HEK293 (cell line): ENCODE measurements around the gene PDZRN4.

ENCODE experiments used
- CTCF ChIA-PET: fragments of 350-600 bp; formaldehyde crosslinking; extraction: SDS; loops from one replicate; lab custom pipeline; 2021; ENCODE audit warnings: antibody characterized with exemption; lab: Yijun Ruan, JAX
- POLR2A ChIA-PET: fragments of 300-600 bp; formaldehyde crosslinking; extraction: SDS; loops from one replicate; lab custom pipeline; 2020; ENCODE audit warnings: antibody characterized with exemption, inconsistent platforms; lab: Yijun Ruan, JAX
- H3K27ac ChIP-seq: fragments of 200-500 bp; sonication (Bioruptor generic); 2 replicates; pipeline ENCODE4 v1.5.1; 2014; ENCODE audit warnings: low read depth, low read length, control low read depth, inconsistent platforms; ENCODE audit errors: extremely low read depth
- H3K36me3 ChIP-seq, 2 experiments: fragments of 200-500 bp in 1 of 2; sonication (Bioruptor generic) in 1 of 2; 1 replicate in 1 of 2; 2 replicates in 1 of 2; pipeline ENCODE4 v1.5.1; 2014 to 2017; ENCODE audit warnings: inconsistent platforms in 2 of 2, low read length in 2 of 2; ENCODE audit not compliant: control insufficient read depth in 2 of 2, insufficient read depth in 1 of 2
- H3K4me1 ChIP-seq: fragments of 200-500 bp; sonication (Bioruptor generic); 2 replicates; pipeline ENCODE4 v1.5.1; 2014; ENCODE audit warnings: mild to moderate bottlenecking, low read length, inconsistent platforms; ENCODE audit not compliant: control insufficient read depth, insufficient read depth
- H3K4me3 ChIP-seq: 2 replicates; pipeline ENCODE4 v1.5.1; 2011; ENCODE audit warnings: low read depth, mild to moderate bottlenecking, control low read depth, low read length, moderate library complexity
- H3K9me3 ChIP-seq: fragments of 200-500 bp; sonication (Bioruptor generic); 2 replicates; pipeline ENCODE4 v1.5.1; 2014; ENCODE audit warnings: low read depth, low read length, inconsistent platforms; ENCODE audit not compliant: control insufficient read depth, insufficient read depth
- GFI1B ChIP-seq: fragments of 450-650 bp; formaldehyde crosslinking; IDR thresholded peaks from 2 replicates; pipeline ENCODE4 v1.5.1; 2016; ENCODE audit warnings: missing biosample characterization, missing genetic modification characterization
- OVOL3 ChIP-seq: fragments of 450-650 bp; formaldehyde crosslinking; IDR thresholded peaks from 2 replicates; pipeline ENCODE4 v1.5.1; 2016; ENCODE audit warnings: missing biosample characterization, missing genetic modification characterization
- RBAK ChIP-seq: fragments of 450-650 bp; formaldehyde crosslinking; IDR thresholded peaks from 2 replicates; pipeline ENCODE4 v1.5.1; 2016; ENCODE audit warnings: missing biosample characterization, missing genetic modification characterization
- SCRT2 ChIP-seq: fragments of 450-650 bp; formaldehyde crosslinking; IDR thresholded peaks from 2 replicates; pipeline ENCODE4 v1.5.1; 2016; ENCODE audit warnings: missing biosample characterization, missing genetic modification characterization
- SP3 ChIP-seq: fragments of 450-650 bp; formaldehyde crosslinking; IDR thresholded peaks from 2 replicates; pipeline ENCODE4 v1.5.1; 2016; ENCODE audit warnings: missing biosample characterization, missing genetic modification characterization
- TRIM28 ChIP-seq: IDR thresholded peaks from 2 replicates; pipeline ENCODE4 v1.6.1; 2011; ENCODE audit warnings: low read length, control low read depth, borderline replicate concordance
- ZNF391 ChIP-seq: fragments of 450-650 bp; formaldehyde crosslinking; IDR thresholded peaks from 2 replicates; pipeline ENCODE4 v1.5.1; 2016; ENCODE audit warnings: low read depth, missing biosample characterization, missing genetic modification characterization, borderline replicate concordance
- ZNF654 ChIP-seq: fragments of 450-650 bp; formaldehyde crosslinking; IDR thresholded peaks from 2 replicates; pipeline ENCODE4 v1.5.1; 2016; ENCODE audit warnings: low read depth, missing biosample characterization, missing genetic modification characterization
- ZNF660 ChIP-seq: fragments of 450-650 bp; IDR thresholded peaks from 2 replicates; pipeline ENCODE4 v1.5.1; 2018; ENCODE audit warnings: missing biosample characterization, mild to moderate bottlenecking, missing genetic modification characterization
- ZNF776 ChIP-seq: fragments of 450-650 bp; formaldehyde crosslinking; IDR thresholded peaks from 2 replicates; pipeline ENCODE4 v1.5.0; 2017; ENCODE audit warnings: missing biosample characterization, missing genetic modification characterization, borderline replicate concordance
- ZNF777 ChIP-seq: fragments of 450-650 bp; formaldehyde crosslinking; IDR thresholded peaks from 2 replicates; pipeline ENCODE4 v1.5.1; 2017; ENCODE audit warnings: missing biosample characterization, missing genetic modification characterization, borderline replicate concordance
- ZNF830 ChIP-seq: fragments of 450-650 bp; IDR thresholded peaks from 2 replicates; pipeline ENCODE4 v1.5.0; 2018; ENCODE audit warnings: missing biosample characterization, missing genetic modification characterization, low read depth, mild to moderate bottlenecking, moderate library complexity
- TF ChIP-seq, protein P1 (sequence below): fragments of 450-650 bp; formaldehyde crosslinking; IDR thresholded peaks from 2 replicates; pipeline ENCODE4 v1.5.1; 2016; ENCODE audit warnings: missing biosample characterization, missing genetic modification characterization
- TF ChIP-seq, protein P2 (sequence below): fragments of 450-650 bp; formaldehyde crosslinking; IDR thresholded peaks from 2 replicates; pipeline ENCODE4 v1.5.1; 2016; ENCODE audit warnings: missing biosample characterization, missing genetic modification characterization
- TF ChIP-seq, protein P3 (sequence below): fragments of 450-650 bp; formaldehyde crosslinking; IDR thresholded peaks from 2 replicates; pipeline ENCODE4 v1.5.1; 2016; ENCODE audit warnings: missing biosample characterization, missing genetic modification characterization
- TF ChIP-seq, protein P4 (sequence below): fragments of 450-650 bp; formaldehyde crosslinking; IDR thresholded peaks from 2 replicates; pipeline ENCODE4 v1.5.1; 2016; ENCODE audit warnings: missing biosample characterization, missing genetic modification characterization, borderline replicate concordance
- TF ChIP-seq, protein P5 (sequence below): fragments of 450-650 bp; formaldehyde crosslinking; IDR thresholded peaks from 2 replicates; pipeline ENCODE4 v1.5.1; 2016; ENCODE audit warnings: missing biosample characterization, missing genetic modification characterization, borderline replicate concordance

PDZRN4 gene

DNA sequence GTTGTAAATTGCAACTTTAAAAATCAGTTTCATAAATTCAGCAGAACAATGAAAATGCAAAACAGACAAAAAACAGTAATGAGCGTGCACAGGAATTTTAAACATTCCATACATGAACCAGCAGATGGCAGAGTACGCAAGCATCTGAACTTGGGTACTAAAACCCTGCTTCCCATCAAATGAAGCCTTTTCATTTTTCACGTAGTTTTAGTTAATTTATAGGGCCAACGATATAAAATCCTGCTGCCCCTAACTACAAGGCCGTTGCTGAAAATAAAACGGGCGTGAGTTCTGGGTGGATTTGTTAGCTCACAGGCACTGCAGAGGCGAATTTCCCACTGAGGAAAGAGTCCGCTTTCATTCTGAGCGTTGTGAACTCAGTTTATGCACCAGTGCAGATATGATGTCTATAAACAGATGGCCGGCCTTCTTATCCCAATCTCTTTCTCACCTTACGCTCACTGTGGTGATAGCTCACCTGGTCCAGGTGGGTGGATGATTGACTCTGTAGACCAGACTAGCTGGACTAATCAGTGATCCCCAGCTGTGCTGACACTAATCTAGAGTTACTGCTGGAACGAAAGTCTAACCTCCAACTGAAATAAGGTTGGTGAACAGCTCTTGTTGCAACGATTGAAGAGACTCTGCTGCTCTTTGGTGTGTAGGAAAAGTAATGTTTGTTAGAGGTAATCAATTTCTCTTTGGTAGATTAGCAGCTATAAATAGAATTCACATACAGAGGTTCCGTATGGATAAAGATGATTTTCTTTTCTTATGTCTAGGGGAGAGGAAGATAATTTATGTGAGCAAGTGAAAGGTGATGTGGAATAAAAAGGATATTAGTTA, 89.2 kb downstream of the PDZRN4 start:
- POLR2A ChIA-PET = no interaction called here
- H3K4me1 ChIP-seq = no peaks in the 10 kb centered on the region
- no peaks in the 10 kb centered on the region for H3K9me3 ChIP-seq
- TF ChIP-seq ZNF777 (no peak), ZNF654 (tag by site-specific recombination) (peak; percentile 94), SCRT2 (tag by site-specific recombination) (no peak), SP3 (no peak), ZNF391 (tag by site-specific recombination) (no peak), ZNF830 (tag by site-specific recombination) (no peak), ZNF776 (tag by site-specific recombination) (no peak), TRIM28 (no peak), OVOL3 (tag by site-specific recombination) (no peak), RBAK (no peak), ZNF660 (peak; percentile 77; the same call in 1 of the 2 replicates), GFI1B (tag by site-specific recombination) (no peak)
- TF ChIP-seq, protein P1, sequence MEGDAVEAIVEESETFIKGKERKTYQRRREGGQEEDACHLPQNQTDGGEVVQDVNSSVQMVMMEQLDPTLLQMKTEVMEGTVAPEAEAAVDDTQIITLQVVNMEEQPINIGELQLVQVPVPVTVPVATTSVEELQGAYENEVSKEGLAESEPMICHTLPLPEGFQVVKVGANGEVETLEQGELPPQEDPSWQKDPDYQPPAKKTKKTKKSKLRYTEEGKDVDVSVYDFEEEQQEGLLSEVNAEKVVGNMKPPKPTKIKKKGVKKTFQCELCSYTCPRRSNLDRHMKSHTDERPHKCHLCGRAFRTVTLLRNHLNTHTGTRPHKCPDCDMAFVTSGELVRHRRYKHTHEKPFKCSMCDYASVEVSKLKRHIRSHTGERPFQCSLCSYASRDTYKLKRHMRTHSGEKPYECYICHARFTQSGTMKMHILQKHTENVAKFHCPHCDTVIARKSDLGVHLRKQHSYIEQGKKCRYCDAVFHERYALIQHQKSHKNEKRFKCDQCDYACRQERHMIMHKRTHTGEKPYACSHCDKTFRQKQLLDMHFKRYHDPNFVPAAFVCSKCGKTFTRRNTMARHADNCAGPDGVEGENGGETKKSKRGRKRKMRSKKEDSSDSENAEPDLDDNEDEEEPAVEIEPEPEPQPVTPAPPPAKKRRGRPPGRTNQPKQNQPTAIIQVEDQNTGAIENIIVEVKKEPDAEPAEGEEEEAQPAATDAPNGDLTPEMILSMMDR (tag by site-specific recombination) = peak; percentile 65; the same call in 1 of the 2 replicates
- TF ChIP-seq, protein P2, sequence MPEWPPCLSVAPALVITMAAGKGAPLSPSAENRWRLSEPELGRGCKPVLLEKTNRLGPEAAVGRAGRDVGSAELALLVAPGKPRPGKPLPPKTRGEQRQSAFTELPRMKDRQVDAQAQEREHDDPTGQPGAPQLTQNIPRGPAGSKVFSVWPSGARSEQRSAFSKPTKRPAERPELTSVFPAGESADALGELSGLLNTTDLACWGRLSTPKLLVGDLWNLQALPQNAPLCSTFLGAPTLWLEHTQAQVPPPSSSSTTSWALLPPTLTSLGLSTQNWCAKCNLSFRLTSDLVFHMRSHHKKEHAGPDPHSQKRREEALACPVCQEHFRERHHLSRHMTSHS = no peak
- TF ChIP-seq, protein P3, sequence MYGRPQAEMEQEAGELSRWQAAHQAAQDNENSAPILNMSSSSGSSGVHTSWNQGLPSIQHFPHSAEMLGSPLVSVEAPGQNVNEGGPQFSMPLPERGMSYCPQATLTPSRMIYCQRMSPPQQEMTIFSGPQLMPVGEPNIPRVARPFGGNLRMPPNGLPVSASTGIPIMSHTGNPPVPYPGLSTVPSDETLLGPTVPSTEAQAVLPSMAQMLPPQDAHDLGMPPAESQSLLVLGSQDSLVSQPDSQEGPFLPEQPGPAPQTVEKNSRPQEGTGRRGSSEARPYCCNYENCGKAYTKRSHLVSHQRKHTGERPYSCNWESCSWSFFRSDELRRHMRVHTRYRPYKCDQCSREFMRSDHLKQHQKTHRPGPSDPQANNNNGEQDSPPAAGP (tag by site-specific recombination) = no peak
- TF ChIP-seq, protein P4, sequence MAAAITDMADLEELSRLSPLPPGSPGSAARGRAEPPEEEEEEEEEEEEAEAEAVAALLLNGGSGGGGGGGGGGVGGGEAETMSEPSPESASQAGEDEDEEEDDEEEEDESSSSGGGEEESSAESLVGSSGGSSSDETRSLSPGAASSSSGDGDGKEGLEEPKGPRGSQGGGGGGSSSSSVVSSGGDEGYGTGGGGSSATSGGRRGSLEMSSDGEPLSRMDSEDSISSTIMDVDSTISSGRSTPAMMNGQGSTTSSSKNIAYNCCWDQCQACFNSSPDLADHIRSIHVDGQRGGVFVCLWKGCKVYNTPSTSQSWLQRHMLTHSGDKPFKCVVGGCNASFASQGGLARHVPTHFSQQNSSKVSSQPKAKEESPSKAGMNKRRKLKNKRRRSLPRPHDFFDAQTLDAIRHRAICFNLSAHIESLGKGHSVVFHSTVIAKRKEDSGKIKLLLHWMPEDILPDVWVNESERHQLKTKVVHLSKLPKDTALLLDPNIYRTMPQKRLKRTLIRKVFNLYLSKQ = no peak
- TF ChIP-seq, protein P5, sequence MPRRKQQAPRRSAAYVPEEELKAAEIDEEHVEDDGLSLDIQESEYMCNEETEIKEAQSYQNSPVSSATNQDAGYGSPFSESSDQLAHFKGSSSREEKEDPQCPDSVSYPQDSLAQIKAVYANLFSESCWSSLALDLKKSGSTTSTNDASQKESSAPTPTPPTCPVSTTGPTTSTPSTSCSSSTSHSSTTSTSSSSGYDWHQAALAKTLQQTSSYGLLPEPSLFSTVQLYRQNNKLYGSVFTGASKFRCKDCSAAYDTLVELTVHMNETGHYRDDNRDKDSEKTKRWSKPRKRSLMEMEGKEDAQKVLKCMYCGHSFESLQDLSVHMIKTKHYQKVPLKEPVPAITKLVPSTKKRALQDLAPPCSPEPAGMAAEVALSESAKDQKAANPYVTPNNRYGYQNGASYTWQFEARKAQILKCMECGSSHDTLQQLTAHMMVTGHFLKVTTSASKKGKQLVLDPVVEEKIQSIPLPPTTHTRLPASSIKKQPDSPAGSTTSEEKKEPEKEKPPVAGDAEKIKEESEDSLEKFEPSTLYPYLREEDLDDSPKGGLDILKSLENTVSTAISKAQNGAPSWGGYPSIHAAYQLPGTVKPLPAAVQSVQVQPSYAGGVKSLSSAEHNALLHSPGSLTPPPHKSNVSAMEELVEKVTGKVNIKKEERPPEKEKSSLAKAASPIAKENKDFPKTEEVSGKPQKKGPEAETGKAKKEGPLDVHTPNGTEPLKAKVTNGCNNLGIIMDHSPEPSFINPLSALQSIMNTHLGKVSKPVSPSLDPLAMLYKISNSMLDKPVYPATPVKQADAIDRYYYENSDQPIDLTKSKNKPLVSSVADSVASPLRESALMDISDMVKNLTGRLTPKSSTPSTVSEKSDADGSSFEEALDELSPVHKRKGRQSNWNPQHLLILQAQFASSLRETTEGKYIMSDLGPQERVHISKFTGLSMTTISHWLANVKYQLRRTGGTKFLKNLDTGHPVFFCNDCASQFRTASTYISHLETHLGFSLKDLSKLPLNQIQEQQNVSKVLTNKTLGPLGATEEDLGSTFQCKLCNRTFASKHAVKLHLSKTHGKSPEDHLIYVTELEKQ = no peak
- H3K4me3 ChIP-seq = no peak overlapping the region
- H3K36me3 ChIP-seq = no peaks in the 10 kb centered on the region
- CTCF ChIA-PET = interaction anchor here (0.6 to 2.9 kb wide), 18 partner anchors 9 to 848 kb away, joined by 3 to 28 read pairs (median 4); no protein-coding TSS in a partner anchor
- no peak overlapping the region for H3K27ac ChIP-seq
